WTC11 (cell line): ENCODE measurements around the gene POU6F1. TPM values are rescaled to one million over a fixed set of nuclear protein-coding genes. Genes with fewer than 3 reads are reported as not detected.
A peak's percentile ranks its signal among the peaks of the same experiment; 100 is the strongest.

ENCODE experiments used
- ATAC-seq: fragments of 200-7000 bp; cut with Tn5 transposase; 2 replicates; pipeline ENCODE4 v1.10.0; 2021; ENCODE audit warnings: mild to moderate bottlenecking, moderate library complexity
- CTCF ChIA-PET: fragments of 300-600 bp; sonication (Branson Sonifier 250); formaldehyde crosslinking; loops from one replicate; lab custom pipeline; 2021; ENCODE audit warnings: antibody characterized with exemption; lab: Charles Lee
- POLR2A ChIA-PET: fragments of 350-600 bp; sonication (Branson Sonifier 250); formaldehyde crosslinking; loops from one replicate; lab custom pipeline; 2021; ENCODE audit warnings: antibody characterized with exemption; lab: Charles Lee
- DNase-seq: peaks from one replicate; pipeline ENCODE4 v3.0.0; 2021; ENCODE audit warnings: low spot score
- H3K27ac Mint-ChIP-seq: 2 replicates; pipeline ENCODE4 v1.8.0; 2021; ENCODE audit warnings: mixed read lengths
- H3K27me3 Mint-ChIP-seq: 2 replicates; pipeline ENCODE4 v1.8.0; 2021; ENCODE audit warnings: low read depth, mild to moderate bottlenecking, moderate library complexity, mixed read lengths
- H3K36me3 Mint-ChIP-seq: 2 replicates; pipeline ENCODE4 v1.8.0; 2021; ENCODE audit warnings: mixed read lengths
- H3K4me1 Mint-ChIP-seq: 2 replicates; pipeline ENCODE4 v1.8.0; 2022; ENCODE audit warnings: mixed read lengths
- H3K4me3 Mint-ChIP-seq: 2 replicates; pipeline ENCODE4 v1.8.0; 2021; ENCODE audit warnings: mild to moderate bottlenecking, moderate library complexity, mixed read lengths
- H3K9me3 Mint-ChIP-seq: 2 replicates; pipeline ENCODE4 v1.8.0; 2021; ENCODE audit warnings: mixed read lengths
- CREB1 ChIP-seq: sonication (generic); formaldehyde crosslinking; IDR thresholded peaks from 2 replicates; pipeline ENCODE4 v1.8.0; 2023; ENCODE audit warnings: mild to moderate bottlenecking, missing genetic modification reagents
- ELF4 ChIP-seq: sonication (generic); formaldehyde crosslinking; IDR thresholded peaks from 2 replicates; pipeline ENCODE4 v1.8.1; 2022; ENCODE audit warnings: low read depth, mild to moderate bottlenecking, moderate library complexity, missing genetic modification reagents
- ESRRA ChIP-seq: sonication (generic); formaldehyde crosslinking; IDR thresholded peaks from 2 replicates; pipeline ENCODE4 v1.8.1; 2022; ENCODE audit warnings: mild to moderate bottlenecking, missing genetic modification reagents, borderline replicate concordance
- FOXJ3 ChIP-seq: sonication (generic); formaldehyde crosslinking; IDR thresholded peaks from 2 replicates; pipeline ENCODE4 v1.9.0; 2021; ENCODE audit warnings: missing genetic modification reagents, mild to moderate bottlenecking, borderline replicate concordance
- FOXP1 ChIP-seq: sonication (generic); formaldehyde crosslinking; IDR thresholded peaks from 2 replicates; pipeline ENCODE4 v1.8.0; 2022; ENCODE audit warnings: missing genetic modification reagents, mild to moderate bottlenecking, moderate library complexity, borderline replicate concordance
- HMGA2 ChIP-seq: fragments of 250-450 bp; sonication (Bioruptor Pico); IDR thresholded peaks from 2 replicates; pipeline ENCODE4 v1.4.0; 2021; ENCODE audit warnings: mild to moderate bottlenecking, moderate library complexity
- JUN ChIP-seq: sonication (generic); formaldehyde crosslinking; IDR thresholded peaks from 2 replicates; pipeline ENCODE4 v1.8.0; 2023; ENCODE audit warnings: mild to moderate bottlenecking, missing genetic modification reagents
- KAT7 ChIP-seq: sonication (generic); formaldehyde crosslinking; IDR thresholded peaks from 2 replicates; pipeline ENCODE4 v1.8.1; 2023; ENCODE audit warnings: missing genetic modification reagents, mild to moderate bottlenecking, borderline replicate concordance
- OVOL2 ChIP-seq: fragments of 250-450 bp; sonication (Bioruptor Pico); IDR thresholded peaks from 2 replicates; pipeline ENCODE4 v1.9.0; 2021; ENCODE audit warnings: mild to moderate bottlenecking, borderline replicate concordance
- RELA ChIP-seq: sonication (generic); formaldehyde crosslinking; IDR thresholded peaks from 2 replicates; pipeline ENCODE4 v1.8.1; 2022; ENCODE audit warnings: missing genetic modification reagents, mild to moderate bottlenecking, borderline replicate concordance
- SP1 ChIP-seq: sonication (generic); formaldehyde crosslinking; conservative IDR thresholded peaks from 2 replicates; pipeline ENCODE4 v1.8.1; 2022; ENCODE audit warnings: missing genetic modification reagents
- TEAD1 ChIP-seq: sonication (generic); formaldehyde crosslinking; IDR thresholded peaks from 2 replicates; pipeline ENCODE4 v1.8.0; 2022; ENCODE audit warnings: mild to moderate bottlenecking, missing genetic modification reagents
- ZNF138 ChIP-seq: sonication (generic); formaldehyde crosslinking; conservative IDR thresholded peaks from 2 replicates; pipeline ENCODE4 v1.8.1; 2022; ENCODE audit warnings: mild to moderate bottlenecking, moderate library complexity, missing genetic modification reagents
- ZNF219 ChIP-seq: sonication (generic); formaldehyde crosslinking; IDR thresholded peaks from 2 replicates; pipeline ENCODE4 v1.8.0; 2023; ENCODE audit warnings: missing genetic modification reagents, mild to moderate bottlenecking, borderline replicate concordance
- total RNA-seq: library from RNA; stranded (reverse); gene quantifications from 3 replicates; pipeline ENCODE4 v1.2.3, GENCODE V29; 2021
- TF ChIP-seq, protein P1 (sequence below): sonication (generic); formaldehyde crosslinking; IDR thresholded peaks from 2 replicates; pipeline ENCODE4 v1.8.1; 2023; ENCODE audit warnings: mild to moderate bottlenecking, moderate library complexity, missing genetic modification reagents
- TF ChIP-seq, protein P2 (sequence below): sonication (generic); formaldehyde crosslinking; IDR thresholded peaks from 2 replicates; pipeline ENCODE4 v1.8.0; 2023; ENCODE audit warnings: missing genetic modification reagents
- TF ChIP-seq, protein P3 (sequence below): sonication (generic); formaldehyde crosslinking; IDR thresholded peaks from 2 replicates; pipeline ENCODE4 v1.8.1; 2023; ENCODE audit warnings: mild to moderate bottlenecking, missing genetic modification reagents
- TF ChIP-seq, protein P4 (sequence below): sonication (generic); formaldehyde crosslinking; conservative IDR thresholded peaks from 2 replicates; pipeline ENCODE4 v1.8.1; 2023; ENCODE audit warnings: mild to moderate bottlenecking, low read depth, missing genetic modification reagents, moderate library complexity
- TF ChIP-seq, protein P5 (sequence below): sonication (generic); formaldehyde crosslinking; IDR thresholded peaks from 2 replicates; pipeline ENCODE4 v1.8.1; 2022; ENCODE audit warnings: low read depth, missing genetic modification reagents, borderline replicate concordance
- TF ChIP-seq, protein P6 (sequence below): sonication (generic); formaldehyde crosslinking; IDR thresholded peaks from 2 replicates; pipeline ENCODE4 v1.8.0; 2023; ENCODE audit warnings: missing genetic modification reagents, mild to moderate bottlenecking, borderline replicate concordance
- TF ChIP-seq, protein P7 (sequence below): fragments of 250-450 bp; sonication (Bioruptor Pico); IDR thresholded peaks from 2 replicates; pipeline ENCODE4 v1.9.0; 2021; ENCODE audit warnings: mild to moderate bottlenecking

POU6F1 gene
- total RNA-seq, 1 experiment from 2014 or later = 10.2 TPM

DNA sequence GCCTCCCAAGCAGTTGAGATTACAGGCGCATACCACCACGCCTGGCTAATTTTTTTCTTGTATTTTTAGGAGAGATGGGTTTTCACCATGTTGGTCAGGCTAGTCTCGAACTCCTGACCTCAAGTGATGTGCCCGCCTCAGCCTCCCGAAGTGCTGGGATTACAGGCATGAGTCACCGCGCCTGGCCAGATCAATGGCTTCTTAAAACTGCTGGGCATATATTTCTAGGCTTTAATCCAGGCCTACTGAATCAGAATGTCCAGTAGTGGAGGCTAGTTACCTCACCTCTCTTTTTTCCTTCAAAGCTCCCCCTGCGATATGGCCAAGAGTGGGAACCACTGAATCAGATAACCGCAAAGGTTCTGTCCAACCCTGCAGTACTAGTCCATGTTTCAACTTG is 17.1 kb downstream of the POU6F1 start:
- Mint-ChIP-seq H3K27ac (peak overlapping the region; percentile 34), H3K36me3 (no peaks in the 10 kb centered on the region), H3K9me3 (no peaks in the 10 kb centered on the region), H3K4me1 (no peaks in the 10 kb centered on the region), H3K27me3 (no peaks in the 10 kb centered on the region), H3K4me3 (no peak overlapping the region)
- TF ChIP-seq OVOL2 (no peak), ZNF138 (CRISPR knock-in tag) (no peak), FOXJ3 (no peak), SP1 (CRISPR knock-in tag) (no peak), CREB1 (no peak), HMGA2 (no peak)
- TF ChIP-seq, protein P1, sequence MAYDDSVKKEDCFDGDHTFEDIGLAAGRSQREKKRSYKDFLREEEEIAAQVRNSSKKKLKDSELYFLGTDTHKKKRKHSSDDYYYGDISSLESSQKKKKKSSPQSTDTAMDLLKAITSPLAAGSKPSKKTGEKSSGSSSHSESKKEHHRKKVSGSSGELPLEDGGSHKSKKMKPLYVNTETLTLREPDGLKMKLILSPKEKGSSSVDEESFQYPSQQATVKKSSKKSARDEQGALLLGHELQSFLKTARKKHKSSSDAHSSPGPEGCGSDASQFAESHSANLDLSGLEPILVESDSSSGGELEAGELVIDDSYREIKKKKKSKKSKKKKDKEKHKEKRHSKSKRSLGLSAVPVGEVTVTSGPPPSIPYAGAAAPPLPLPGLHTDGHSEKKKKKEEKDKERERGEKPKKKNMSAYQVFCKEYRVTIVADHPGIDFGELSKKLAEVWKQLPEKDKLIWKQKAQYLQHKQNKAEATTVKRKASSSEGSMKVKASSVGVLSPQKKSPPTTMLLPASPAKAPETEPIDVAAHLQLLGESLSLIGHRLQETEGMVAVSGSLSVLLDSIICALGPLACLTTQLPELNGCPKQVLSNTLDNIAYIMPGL (CRISPR knock-in tag) = no peak
- TF ChIP-seq, protein P2, sequence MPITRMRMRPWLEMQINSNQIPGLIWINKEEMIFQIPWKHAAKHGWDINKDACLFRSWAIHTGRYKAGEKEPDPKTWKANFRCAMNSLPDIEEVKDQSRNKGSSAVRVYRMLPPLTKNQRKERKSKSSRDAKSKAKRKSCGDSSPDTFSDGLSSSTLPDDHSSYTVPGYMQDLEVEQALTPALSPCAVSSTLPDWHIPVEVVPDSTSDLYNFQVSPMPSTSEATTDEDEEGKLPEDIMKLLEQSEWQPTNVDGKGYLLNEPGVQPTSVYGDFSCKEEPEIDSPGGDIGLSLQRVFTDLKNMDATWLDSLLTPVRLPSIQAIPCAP (CRISPR knock-in tag) = no peak
- TF ChIP-seq, protein P3, sequence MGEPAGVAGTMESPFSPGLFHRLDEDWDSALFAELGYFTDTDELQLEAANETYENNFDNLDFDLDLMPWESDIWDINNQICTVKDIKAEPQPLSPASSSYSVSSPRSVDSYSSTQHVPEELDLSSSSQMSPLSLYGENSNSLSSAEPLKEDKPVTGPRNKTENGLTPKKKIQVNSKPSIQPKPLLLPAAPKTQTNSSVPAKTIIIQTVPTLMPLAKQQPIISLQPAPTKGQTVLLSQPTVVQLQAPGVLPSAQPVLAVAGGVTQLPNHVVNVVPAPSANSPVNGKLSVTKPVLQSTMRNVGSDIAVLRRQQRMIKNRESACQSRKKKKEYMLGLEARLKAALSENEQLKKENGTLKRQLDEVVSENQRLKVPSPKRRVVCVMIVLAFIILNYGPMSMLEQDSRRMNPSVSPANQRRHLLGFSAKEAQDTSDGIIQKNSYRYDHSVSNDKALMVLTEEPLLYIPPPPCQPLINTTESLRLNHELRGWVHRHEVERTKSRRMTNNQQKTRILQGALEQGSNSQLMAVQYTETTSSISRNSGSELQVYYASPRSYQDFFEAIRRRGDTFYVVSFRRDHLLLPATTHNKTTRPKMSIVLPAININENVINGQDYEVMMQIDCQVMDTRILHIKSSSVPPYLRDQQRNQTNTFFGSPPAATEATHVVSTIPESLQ (CRISPR knock-in tag) = no peak
- TF ChIP-seq, protein P4, sequence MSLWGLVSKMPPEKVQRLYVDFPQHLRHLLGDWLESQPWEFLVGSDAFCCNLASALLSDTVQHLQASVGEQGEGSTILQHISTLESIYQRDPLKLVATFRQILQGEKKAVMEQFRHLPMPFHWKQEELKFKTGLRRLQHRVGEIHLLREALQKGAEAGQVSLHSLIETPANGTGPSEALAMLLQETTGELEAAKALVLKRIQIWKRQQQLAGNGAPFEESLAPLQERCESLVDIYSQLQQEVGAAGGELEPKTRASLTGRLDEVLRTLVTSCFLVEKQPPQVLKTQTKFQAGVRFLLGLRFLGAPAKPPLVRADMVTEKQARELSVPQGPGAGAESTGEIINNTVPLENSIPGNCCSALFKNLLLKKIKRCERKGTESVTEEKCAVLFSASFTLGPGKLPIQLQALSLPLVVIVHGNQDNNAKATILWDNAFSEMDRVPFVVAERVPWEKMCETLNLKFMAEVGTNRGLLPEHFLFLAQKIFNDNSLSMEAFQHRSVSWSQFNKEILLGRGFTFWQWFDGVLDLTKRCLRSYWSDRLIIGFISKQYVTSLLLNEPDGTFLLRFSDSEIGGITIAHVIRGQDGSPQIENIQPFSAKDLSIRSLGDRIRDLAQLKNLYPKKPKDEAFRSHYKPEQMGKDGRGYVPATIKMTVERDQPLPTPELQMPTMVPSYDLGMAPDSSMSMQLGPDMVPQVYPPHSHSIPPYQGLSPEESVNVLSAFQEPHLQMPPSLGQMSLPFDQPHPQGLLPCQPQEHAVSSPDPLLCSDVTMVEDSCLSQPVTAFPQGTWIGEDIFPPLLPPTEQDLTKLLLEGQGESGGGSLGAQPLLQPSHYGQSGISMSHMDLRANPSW (CRISPR knock-in tag) = no peak
- DNase-seq (no peak), ATAC-seq (no peak)
- ChIA-PET CTCF (no interaction called here), POLR2A (no interaction called here)

DNA sequence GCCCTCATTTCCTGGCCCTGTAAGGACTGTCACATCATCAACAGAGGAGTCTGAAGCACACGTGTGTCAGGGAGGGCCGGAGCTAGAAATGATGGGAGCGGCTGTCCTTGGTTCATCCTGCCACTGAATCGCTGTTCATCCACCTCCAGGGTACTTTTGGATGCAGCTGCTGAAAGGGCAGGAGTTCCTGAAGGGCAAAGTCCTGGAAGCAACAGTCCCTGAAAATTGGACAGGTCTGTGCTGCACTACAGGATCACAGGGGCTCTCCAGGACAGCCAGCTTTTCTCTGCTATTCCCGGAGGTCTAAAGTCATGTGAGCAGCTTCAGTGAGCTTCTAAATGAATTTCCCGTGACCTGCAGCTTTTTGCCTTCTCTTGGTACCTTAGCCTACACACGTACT is 17.7 kb downstream of the POU6F1 start:
- ATAC-seq = no peak
- Mint-ChIP-seq H3K36me3 (no peaks in the 10 kb centered on the region), H3K4me3 (no peak overlapping the region), H3K27me3 (no peaks in the 10 kb centered on the region), H3K4me1 (no peaks in the 10 kb centered on the region), H3K27ac (no peak overlapping the region), H3K9me3 (no peaks in the 10 kb centered on the region)
- POLR2A ChIA-PET = no interaction called here
- CTCF ChIA-PET = interaction anchor here (1.1 kb wide), 1 partner anchor 62 kb away, joined by 3 read pairs; no protein-coding TSS in a partner anchor
- no peak for DNase-seq
- TF ChIP-seq FOXP1 (CRISPR knock-in tag) (no peak), KAT7 (CRISPR knock-in tag) (no peak), ZNF219 (no peak), ESRRA (no peak), CREB1 (no peak), JUN (no peak), ELF4 (no peak), RELA (CRISPR knock-in tag) (no peak), TEAD1 (no peak)
- TF ChIP-seq, protein P5, sequence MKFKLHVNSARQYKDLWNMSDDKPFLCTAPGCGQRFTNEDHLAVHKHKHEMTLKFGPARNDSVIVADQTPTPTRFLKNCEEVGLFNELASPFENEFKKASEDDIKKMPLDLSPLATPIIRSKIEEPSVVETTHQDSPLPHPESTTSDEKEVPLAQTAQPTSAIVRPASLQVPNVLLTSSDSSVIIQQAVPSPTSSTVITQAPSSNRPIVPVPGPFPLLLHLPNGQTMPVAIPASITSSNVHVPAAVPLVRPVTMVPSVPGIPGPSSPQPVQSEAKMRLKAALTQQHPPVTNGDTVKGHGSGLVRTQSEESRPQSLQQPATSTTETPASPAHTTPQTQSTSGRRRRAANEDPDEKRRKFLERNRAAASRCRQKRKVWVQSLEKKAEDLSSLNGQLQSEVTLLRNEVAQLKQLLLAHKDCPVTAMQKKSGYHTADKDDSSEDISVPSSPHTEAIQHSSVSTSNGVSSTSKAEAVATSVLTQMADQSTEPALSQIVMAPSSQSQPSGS (CRISPR knock-in tag) = no peak
- TF ChIP-seq, protein P6, sequence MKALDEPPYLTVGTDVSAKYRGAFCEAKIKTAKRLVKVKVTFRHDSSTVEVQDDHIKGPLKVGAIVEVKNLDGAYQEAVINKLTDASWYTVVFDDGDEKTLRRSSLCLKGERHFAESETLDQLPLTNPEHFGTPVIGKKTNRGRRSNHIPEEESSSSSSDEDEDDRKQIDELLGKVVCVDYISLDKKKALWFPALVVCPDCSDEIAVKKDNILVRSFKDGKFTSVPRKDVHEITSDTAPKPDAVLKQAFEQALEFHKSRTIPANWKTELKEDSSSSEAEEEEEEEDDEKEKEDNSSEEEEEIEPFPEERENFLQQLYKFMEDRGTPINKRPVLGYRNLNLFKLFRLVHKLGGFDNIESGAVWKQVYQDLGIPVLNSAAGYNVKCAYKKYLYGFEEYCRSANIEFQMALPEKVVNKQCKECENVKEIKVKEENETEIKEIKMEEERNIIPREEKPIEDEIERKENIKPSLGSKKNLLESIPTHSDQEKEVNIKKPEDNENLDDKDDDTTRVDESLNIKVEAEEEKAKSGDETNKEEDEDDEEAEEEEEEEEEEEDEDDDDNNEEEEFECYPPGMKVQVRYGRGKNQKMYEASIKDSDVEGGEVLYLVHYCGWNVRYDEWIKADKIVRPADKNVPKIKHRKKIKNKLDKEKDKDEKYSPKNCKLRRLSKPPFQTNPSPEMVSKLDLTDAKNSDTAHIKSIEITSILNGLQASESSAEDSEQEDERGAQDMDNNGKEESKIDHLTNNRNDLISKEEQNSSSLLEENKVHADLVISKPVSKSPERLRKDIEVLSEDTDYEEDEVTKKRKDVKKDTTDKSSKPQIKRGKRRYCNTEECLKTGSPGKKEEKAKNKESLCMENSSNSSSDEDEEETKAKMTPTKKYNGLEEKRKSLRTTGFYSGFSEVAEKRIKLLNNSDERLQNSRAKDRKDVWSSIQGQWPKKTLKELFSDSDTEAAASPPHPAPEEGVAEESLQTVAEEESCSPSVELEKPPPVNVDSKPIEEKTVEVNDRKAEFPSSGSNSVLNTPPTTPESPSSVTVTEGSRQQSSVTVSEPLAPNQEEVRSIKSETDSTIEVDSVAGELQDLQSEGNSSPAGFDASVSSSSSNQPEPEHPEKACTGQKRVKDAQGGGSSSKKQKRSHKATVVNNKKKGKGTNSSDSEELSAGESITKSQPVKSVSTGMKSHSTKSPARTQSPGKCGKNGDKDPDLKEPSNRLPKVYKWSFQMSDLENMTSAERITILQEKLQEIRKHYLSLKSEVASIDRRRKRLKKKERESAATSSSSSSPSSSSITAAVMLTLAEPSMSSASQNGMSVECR = no peak
- TF ChIP-seq, protein P2 (CRISPR knock-in tag) = no peak
- TF ChIP-seq, protein P7, sequence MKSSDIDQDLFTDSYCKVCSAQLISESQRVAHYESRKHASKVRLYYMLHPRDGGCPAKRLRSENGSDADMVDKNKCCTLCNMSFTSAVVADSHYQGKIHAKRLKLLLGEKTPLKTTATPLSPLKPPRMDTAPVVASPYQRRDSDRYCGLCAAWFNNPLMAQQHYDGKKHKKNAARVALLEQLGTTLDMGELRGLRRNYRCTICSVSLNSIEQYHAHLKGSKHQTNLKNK = no peak
